ENCODE measurements around the gene RNF186.

GRCh38 chr1:19864570-19865160 is 49.6 kb upstream of the RNF186 start:
- TF ChIP-seq CTCF (IDR thresholded peaks at IDR 0.05 in 8 of 11, conservative IDR thresholded peaks at IDR 0.05 in 3 of 11): no peak
- no peak for TF ChIP-seq POLR2A (IDR thresholded peaks at IDR 0.05)

Measured in spleen (tissue), 7 donors.